SIG-M5 treated with dmso at 0.1 percent for 504 hours (cell line): ENCODE measurements around the gene NECAB2.

Source experiments
- DNase-seq: peaks from one replicate; lab custom pipeline; 2025; ENCODE audit not compliant: unreplicated experiment; lab: John Stamatoyannopoulos, UW

NECAB2 gene

GRCh38 chr16:83967838-83968305 lies at the start of gene NECAB2:
TSS of gene NECAB2 (plus strand) at chr16:83968244. CDS start at chr16:83968649, 405 bp downstream.
- no peak for DNase-seq

- DNase-seq, result no peak
Observed at GRCh38 chr16:83920894-83921491, 47.1 kb upstream of the NECAB2 start.

GRCh38 chr16:83923581-83924365 lies 44.3 kb upstream of the NECAB2 start:
- DNase-seq, result no peak

GRCh38 chr16:83924686-83925085 lies 43.4 kb upstream of the NECAB2 start:
- DNase-seq, result no peak

GRCh38 chr16:83925095-83925905 lies 42.7 kb upstream of the NECAB2 start:
- no peak for DNase-seq

GRCh38 chr16:83925957-83926725 lies 41.9 kb upstream of the NECAB2 start:
- no peak for DNase-seq

- peak; percentile 51 for DNase-seq
Observed at GRCh38 chr16:83926726-83927397, 41.2 kb upstream of the NECAB2 start.

- no peak for DNase-seq
Observed at GRCh38 chr16:83928341-83929055, 39.5 kb upstream of the NECAB2 start.

- DNase-seq, result no peak
Observed at GRCh38 chr16:83929811-83930555, 38.1 kb upstream of the NECAB2 start.

- no peak for DNase-seq
Observed at GRCh38 chr16:83930730-83931500, 37.1 kb upstream of the NECAB2 start.

GRCh38 chr16:83931556-83931955 lies 36.5 kb upstream of the NECAB2 start:
- DNase-seq, result no peak

GRCh38 chr16:83932304-83932703 lies 35.7 kb upstream of the NECAB2 start:
- no peak for DNase-seq

GRCh38 chr16:83932955-83933673 lies 34.9 kb upstream of the NECAB2 start:
- no peak for DNase-seq

GRCh38 chr16:83933885-83934683 lies 34.0 kb upstream of the NECAB2 start:
- no peak for DNase-seq

- DNase-seq, result no peak
Observed at GRCh38 chr16:83934684-83934977, 33.4 kb upstream of the NECAB2 start.

- no peak for DNase-seq
Observed at GRCh38 chr16:83935005-83935857, 32.8 kb upstream of the NECAB2 start.
